Astrocyte (in vitro differentiated cells and primary cell): Measurements from ENCODE around the gene FAM83C. TPM values are rescaled to one million over a fixed set of nuclear protein-coding genes. Genes with fewer than 3 reads are reported as not detected.

Experiments
- DNase-seq: peaks from one replicate; pipeline ENCODE4 v3.0.0-alpha.2; 2010; ENCODE audit warnings: low read depth
- FAIRE-seq: peaks from 2 replicates; lab custom pipeline; 2011; peaks lifted over from hg19 to GRCh38; lab: Jason Lieb, UNC
- H2AFZ ChIP-seq: 2 replicates; pipeline ENCODE4 v1.6.0; 2012; ENCODE audit warnings: low read depth, low read length, inconsistent platforms
- H3K27ac ChIP-seq: 2 replicates; pipeline ENCODE4 v1.5.1; 2011; ENCODE audit warnings: low read depth, low read length, inconsistent platforms
- H3K27me3 ChIP-seq: 2 replicates; pipeline ENCODE4 v1.6.0; 2011; ENCODE audit warnings: low read length, inconsistent platforms; ENCODE audit not compliant: insufficient read depth
- H3K36me3 ChIP-seq: 2 replicates; pipeline ENCODE4 v1.5.1; 2011; ENCODE audit warnings: low read length, inconsistent platforms; ENCODE audit not compliant: insufficient read depth
- H3K4me1 ChIP-seq: 2 replicates; pipeline ENCODE4 v1.5.1; 2011; ENCODE audit warnings: low read length, inconsistent platforms; ENCODE audit not compliant: insufficient read depth
- H3K4me2 ChIP-seq: 2 replicates; pipeline ENCODE4 v1.6.0; 2012; ENCODE audit warnings: low read length, inconsistent platforms
- H3K4me3 ChIP-seq: 2 replicates; pipeline ENCODE4 v1.5.1; 2011; ENCODE audit warnings: low read depth, mild to moderate bottlenecking, low read length, inconsistent platforms; ENCODE audit not compliant: insufficient read depth
- H3K79me2 ChIP-seq: 2 replicates; pipeline ENCODE4 v1.6.0; 2012; ENCODE audit warnings: mild to moderate bottlenecking, low read length, inconsistent platforms; ENCODE audit not compliant: insufficient read depth
- H3K9ac ChIP-seq: 2 replicates; pipeline ENCODE4 v1.6.0; 2012; ENCODE audit warnings: mild to moderate bottlenecking, low read length, inconsistent platforms
- H3K9me3 ChIP-seq: 2 replicates; pipeline ENCODE4 v1.5.1; 2012; ENCODE audit warnings: low read depth, mild to moderate bottlenecking, low read length, inconsistent platforms; ENCODE audit not compliant: insufficient read depth
- H4K20me1 ChIP-seq: 2 replicates; pipeline ENCODE4 v1.6.0; 2012; ENCODE audit warnings: low read length, inconsistent platforms; ENCODE audit not compliant: insufficient read depth
- H3K27ac Mint-ChIP-seq: one replicate; pipeline ENCODE4 v1.8.0; 2021; ENCODE audit warnings: mild to moderate bottlenecking, mixed read lengths; ENCODE audit not compliant: unreplicated experiment
- H3K27me3 Mint-ChIP-seq: one replicate; pipeline ENCODE4 v1.8.0; 2021; ENCODE audit warnings: low read depth, mixed read lengths; ENCODE audit not compliant: unreplicated experiment
- H3K36me3 Mint-ChIP-seq: one replicate; pipeline ENCODE4 v1.8.0; 2021; ENCODE audit warnings: low read depth, mixed read lengths; ENCODE audit not compliant: unreplicated experiment
- H3K4me1 Mint-ChIP-seq: one replicate; pipeline ENCODE4 v1.8.0; 2021; ENCODE audit warnings: low read depth, mixed read lengths; ENCODE audit not compliant: unreplicated experiment
- H3K4me3 Mint-ChIP-seq: one replicate; pipeline ENCODE4 v1.8.0; 2021; ENCODE audit warnings: mild to moderate bottlenecking, moderate library complexity, mixed read lengths; ENCODE audit not compliant: unreplicated experiment
- H3K9me3 Mint-ChIP-seq: one replicate; pipeline ENCODE4 v1.8.0; 2021; ENCODE audit warnings: mild to moderate bottlenecking, mixed read lengths; ENCODE audit not compliant: unreplicated experiment
- EZH2 ChIP-seq: IDR thresholded peaks from 2 replicates; pipeline ENCODE4 v1.6.1; 2012; ENCODE audit warnings: mild to moderate bottlenecking, low read length, inconsistent platforms; ENCODE audit not compliant: insufficient read depth
- total RNA-seq: library from RNA; stranded (reverse); gene quantifications from 2 replicates; pipeline ENCODE4 v1.2.1, GENCODE V29; 2021
- TF ChIP-seq, protein P1 (sequence below): IDR thresholded peaks from 2 replicates; pipeline ENCODE4 v1.5.1; 2011; ENCODE audit warnings: low read depth, mild to moderate bottlenecking, inconsistent platforms, low read length, moderate library complexity; ENCODE audit not compliant: insufficient read depth

FAM83C gene
- total RNA-seq, 1 donor from 2014 or later, result not detected

GRCh38 chr20:35290887-35291417, 1.3 kb downstream of the FAM83C start:
- H3K9me3 ChIP-seq, result no peaks in the 10 kb centered on the region
- H3K4me2 ChIP-seq, result no peak overlapping the region
- H3K27ac ChIP-seq, result no peak overlapping the region
- H3K27me3 Mint-ChIP-seq, result peaks cover 19% of the 10 kb centered on the region
- peaks cover 1% of the 10 kb centered on the region for H3K4me1 Mint-ChIP-seq
- no peak overlapping the region for H3K4me3 ChIP-seq
- no peak overlapping the region for H3K9ac ChIP-seq
- no peaks in the 10 kb centered on the region for H3K9me3 Mint-ChIP-seq
- TF ChIP-seq, protein P1, sequence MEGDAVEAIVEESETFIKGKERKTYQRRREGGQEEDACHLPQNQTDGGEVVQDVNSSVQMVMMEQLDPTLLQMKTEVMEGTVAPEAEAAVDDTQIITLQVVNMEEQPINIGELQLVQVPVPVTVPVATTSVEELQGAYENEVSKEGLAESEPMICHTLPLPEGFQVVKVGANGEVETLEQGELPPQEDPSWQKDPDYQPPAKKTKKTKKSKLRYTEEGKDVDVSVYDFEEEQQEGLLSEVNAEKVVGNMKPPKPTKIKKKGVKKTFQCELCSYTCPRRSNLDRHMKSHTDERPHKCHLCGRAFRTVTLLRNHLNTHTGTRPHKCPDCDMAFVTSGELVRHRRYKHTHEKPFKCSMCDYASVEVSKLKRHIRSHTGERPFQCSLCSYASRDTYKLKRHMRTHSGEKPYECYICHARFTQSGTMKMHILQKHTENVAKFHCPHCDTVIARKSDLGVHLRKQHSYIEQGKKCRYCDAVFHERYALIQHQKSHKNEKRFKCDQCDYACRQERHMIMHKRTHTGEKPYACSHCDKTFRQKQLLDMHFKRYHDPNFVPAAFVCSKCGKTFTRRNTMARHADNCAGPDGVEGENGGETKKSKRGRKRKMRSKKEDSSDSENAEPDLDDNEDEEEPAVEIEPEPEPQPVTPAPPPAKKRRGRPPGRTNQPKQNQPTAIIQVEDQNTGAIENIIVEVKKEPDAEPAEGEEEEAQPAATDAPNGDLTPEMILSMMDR, result no peak
- TF ChIP-seq EZH2, result no peak
- H4K20me1 ChIP-seq, result no peaks in the 10 kb centered on the region
- no peaks in the 10 kb centered on the region for H3K27me3 ChIP-seq
- no peaks in the 10 kb centered on the region for H3K36me3 Mint-ChIP-seq
- H3K27ac Mint-ChIP-seq, result no peak overlapping the region
- no peaks in the 10 kb centered on the region for H3K36me3 ChIP-seq
- H3K4me3 Mint-ChIP-seq, result no peak overlapping the region
- H2AFZ ChIP-seq, result no peak overlapping the region
- H3K79me2 ChIP-seq, result no peaks in the 10 kb centered on the region
- no peak for DNase-seq
- no peak for FAIRE-seq
- no peaks in the 10 kb centered on the region for H3K4me1 ChIP-seq

- H3K27ac Mint-ChIP-seq, result no peak overlapping the region
- Histone ChIP-seq H3K9me3 (no peaks in the 10 kb centered on the region), H2AFZ (no peak overlapping the region), H3K4me2 (no peak overlapping the region), H3K4me1 (peaks cover 2% of the 10 kb centered on the region), H3K79me2 (no peaks in the 10 kb centered on the region), H3K27ac (no peak overlapping the region), H3K27me3 (no peaks in the 10 kb centered on the region), H3K9ac (no peak overlapping the region), H3K36me3 (no peaks in the 10 kb centered on the region), H3K4me3 (no peak overlapping the region), H4K20me1 (no peaks in the 10 kb centered on the region)
- peaks cover 3% of the 10 kb centered on the region for H3K4me1 Mint-ChIP-seq
- TF ChIP-seq EZH2, result no peak
- TF ChIP-seq, protein P1, result no peak
- FAIRE-seq (no peak), DNase-seq (no peak)
- H3K4me3 Mint-ChIP-seq, result no peak overlapping the region
- no peaks in the 10 kb centered on the region for H3K36me3 Mint-ChIP-seq
- peaks cover 19% of the 10 kb centered on the region for H3K27me3 Mint-ChIP-seq
- H3K9me3 Mint-ChIP-seq, result no peaks in the 10 kb centered on the region
Observed at GRCh38 chr20:35290186-35290886, 1.9 kb downstream of the FAM83C start.

DNA sequence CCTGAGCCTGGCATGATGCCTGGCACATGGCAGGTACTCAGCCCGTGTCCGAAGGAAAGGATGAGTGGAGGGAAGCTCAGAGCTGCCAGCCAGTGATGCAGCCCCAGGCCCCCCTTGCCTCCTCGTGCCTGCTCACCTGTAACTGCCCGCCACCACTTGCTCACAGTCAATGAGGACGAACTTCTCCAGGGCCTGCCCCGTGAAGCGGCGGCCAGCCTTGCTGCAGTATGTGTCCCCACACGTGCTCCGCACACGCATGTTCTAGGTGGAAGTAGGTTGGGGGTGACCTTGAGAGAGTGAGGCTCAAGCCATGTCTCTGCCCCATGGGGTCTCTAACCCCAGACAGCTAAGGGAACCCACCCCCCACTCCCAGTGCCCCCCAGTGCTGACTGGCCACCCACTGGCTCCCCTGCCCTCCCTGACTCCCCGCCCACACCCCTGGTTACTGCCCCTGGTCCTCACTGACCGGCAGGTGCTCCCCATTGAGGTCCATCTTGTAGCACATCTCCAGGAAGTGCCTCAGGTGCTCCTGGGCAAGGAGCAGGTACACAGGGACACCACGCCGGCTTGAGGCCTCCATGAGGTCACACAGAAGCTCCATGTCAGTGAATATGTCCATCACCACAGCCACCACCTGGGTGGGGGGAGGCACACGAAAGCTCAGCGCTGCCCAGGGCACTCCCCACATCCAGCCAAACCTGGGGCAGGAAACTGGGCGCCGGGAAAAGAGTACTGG, 3.7 kb downstream of the FAM83C start:
- Mint-ChIP-seq H3K9me3 (no peaks in the 10 kb centered on the region), H3K4me3 (no peak overlapping the region), H3K4me1 (peaks cover 3% of the 10 kb centered on the region), H3K36me3 (no peaks in the 10 kb centered on the region), H3K27me3 (peaks cover 14% of the 10 kb centered on the region), H3K27ac (no peak overlapping the region)
- no peak overlapping the region for H3K4me2 ChIP-seq
- H2AFZ ChIP-seq, result no peak overlapping the region
- peaks cover 10% of the 10 kb centered on the region for H3K4me1 ChIP-seq
- no peak overlapping the region for H3K9ac ChIP-seq
- no peak for DNase-seq
- H3K27ac ChIP-seq, result no peak overlapping the region
- no peak for FAIRE-seq
- peaks cover 12% of the 10 kb centered on the region for H3K79me2 ChIP-seq
- H4K20me1 ChIP-seq, result peaks cover 6% of the 10 kb centered on the region
- no peak for TF ChIP-seq EZH2
- TF ChIP-seq, protein P1, result no peak
- no peak overlapping the region for H3K4me3 ChIP-seq
- H3K9me3 ChIP-seq, result no peaks in the 10 kb centered on the region
- H3K27me3 ChIP-seq, result no peaks in the 10 kb centered on the region
- H3K36me3 ChIP-seq, result no peaks in the 10 kb centered on the region
